NB4 (cell line): Measurements from ENCODE around the gene PRPF40A.

Source experiments
- CTCF ChIP-seq: IDR thresholded peaks from one replicate; pipeline ENCODE4 v1.5.1; 2012; ENCODE audit warnings: low read depth, low read length
- POLR2A ChIP-seq: IDR thresholded peaks from 2 replicates; pipeline ENCODE4 v1.6.1; 2011; ENCODE audit warnings: mild to moderate bottlenecking; ENCODE audit not compliant: insufficient read length; ENCODE audit errors: extremely low read depth

- TF ChIP-seq CTCF (no peak), POLR2A (no peak)
Observed at GRCh38 chr2:152693033-152693432, 24.2 kb downstream of the PRPF40A start.
